ENCODE measurements around the gene ELOB.

GRCh38 chr16:2768403-2769089 is 8.5 kb downstream of the ELOB start:
- no peak for TF ChIP-seq EZH2 (IDR thresholded peaks at IDR 0.05; ENCODE audit: low read length, missing control alignments)
- no peak for TF ChIP-seq CTCF (conservative IDR thresholded peaks at IDR 0.05 in 1 of 2, IDR thresholded peaks at IDR 0.05 in 1 of 2; ENCODE audit: low read depth in 1 of 2, low read length in 2 of 2)

Measured in fibroblast of lung (primary cell).